Measurements from ENCODE around the gene AKT3.

DNA sequence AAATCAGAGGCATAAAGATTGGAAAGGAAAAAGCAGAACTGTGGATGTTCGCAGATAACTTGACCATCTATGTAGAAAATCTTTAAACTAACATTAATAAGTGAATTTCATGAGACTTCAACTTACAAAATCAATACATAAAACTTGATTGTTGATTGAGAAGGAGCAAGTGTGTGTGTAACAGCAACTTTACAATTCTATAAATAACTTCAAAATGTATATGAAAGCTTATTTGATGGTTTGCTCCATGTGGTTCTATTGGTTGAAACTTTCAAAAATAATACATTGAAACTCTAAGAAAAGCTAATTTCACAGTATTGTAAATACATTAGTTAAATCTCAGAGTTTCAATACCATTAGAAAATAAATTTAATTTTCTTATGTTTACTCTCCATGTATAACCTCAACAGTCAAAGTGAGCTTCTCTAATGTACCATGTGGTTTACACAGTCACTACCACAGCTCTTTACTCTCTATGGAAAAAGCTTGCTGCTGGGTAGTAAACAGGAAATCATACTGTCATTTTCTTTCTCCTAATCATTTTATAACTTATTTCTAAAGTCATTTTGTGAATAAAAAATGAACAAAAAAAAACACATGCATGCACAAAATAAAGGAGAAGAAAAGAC lies 12.0 kb downstream of the AKT3 start:
- no peak for TF ChIP-seq EGR1 (IDR thresholded peaks at IDR 0.05; ENCODE audit: borderline replicate concordance, low read depth, low read length)
- no peak for TF ChIP-seq RXRA (IDR thresholded peaks at IDR 0.05; ENCODE audit: insufficient read depth, low read depth, low read length)

Measured in H1 (cell line).